Measurements from ENCODE around the gene PMS2.
"Not testable (repeated sequence)": the region's sequence is repeated elsewhere in the genome, so short reads cannot be mapped to it uniquely, and the experiment has no call there.

PMS2 gene

GRCh38 chr7:6012355-6013104, 3.7 kb upstream of the PMS2 start:
- DNase-seq, result no peak

GRCh38 chr7:6011541-6011940, 2.7 kb upstream of the PMS2 start:
- no peak for DNase-seq

GRCh38 chr7:6010370-6010769, 1.5 kb upstream of the PMS2 start:
- DNase-seq, result not testable (repeated sequence)

GRCh38 chr7:6007835-6008590, 836 bp downstream of the PMS2 start:
- DNase-seq, result not testable (repeated sequence)

- DNase-seq, result no peak
These were observed 1.5 kb downstream of the PMS2 start for GRCh38 chr7:6007386-6007785.

- DNase-seq, result peak in 1 of 2 donors; percentile 69
These were observed 11.5 kb downstream of the PMS2 start for GRCh38 chr7:5997210-5997808.

- DNase-seq, result not testable (repeated sequence)
These were observed 21.8 kb downstream of the PMS2 start for GRCh38 chr7:5987061-5987460.

GRCh38 chr7:5979680-5980314, 29.1 kb downstream of the PMS2 start:
- DNase-seq, result not testable (repeated sequence)

- not testable (repeated sequence) for DNase-seq
These were observed 35.3 kb downstream of the PMS2 start for GRCh38 chr7:5973580-5973979.

- DNase-seq, result not testable (repeated sequence)
These were observed 38.4 kb downstream of the PMS2 start, which contains the start of gene RSPH10B for GRCh38 chr7:5970347-5970911. RSPH10B (minus strand) TSS chr7:5970689; CDS start chr7:5967116, 3,573 bp downstream.

GRCh38 chr7:5963810-5964209, 45.0 kb downstream of the PMS2 start:
- not testable (repeated sequence) for DNase-seq

- not testable (repeated sequence) for DNase-seq
These were observed 45.6 kb downstream of the PMS2 start for GRCh38 chr7:5963205-5963604.

GRCh38 chr7:5934945-5935450, 73.9 kb downstream of the PMS2 start:
- not testable (repeated sequence) for DNase-seq

GRCh38 chr7:5931905-5932644, 76.8 kb downstream of the PMS2 start:
- DNase-seq, result not testable (repeated sequence)

- DNase-seq, result not testable (repeated sequence)
These were observed 77.6 kb downstream of the PMS2 start for GRCh38 chr7:5931250-5931649.

- not testable (repeated sequence) for DNase-seq
These were observed 78.6 kb downstream of the PMS2 start for GRCh38 chr7:5930290-5930689.

- not testable (repeated sequence) for DNase-seq
These were observed 82.5 kb downstream of the PMS2 start for GRCh38 chr7:5926263-5926870.

GRCh38 chr7:5924630-5925029, 84.2 kb downstream of the PMS2 start:
- not testable (repeated sequence) for DNase-seq

- not testable (repeated sequence) for DNase-seq
These were observed 84.7 kb downstream of the PMS2 start for GRCh38 chr7:5924180-5924579.
